Heart right ventricle (tissue), 16 donors: ENCODE measurements around the gene TSPAN18. TPM values are rescaled to one million over a fixed set of nuclear protein-coding genes. Genes with fewer than 3 reads are reported as not detected.

Experiments
- ATAC-seq, 8 donors: fragments of 200-7000 bp; cut with Tn5 transposase; one replicate each; pipeline ENCODE4 v1.9.1; 2020; ENCODE audit warnings: mild to moderate bottlenecking in 8 of 8, moderate library complexity in 8 of 8, moderate number of reproducible peaks in 1 of 8
- DNase-seq, 2 donors: peaks; one replicate each; pipeline ENCODE4 v3.0.0-alpha.2; 2020
- H3K27ac ChIP-seq, 10 donors: fragments of 200-600 bp; sonication (generic) in 2 of 10; one replicate each; pipeline versions ENCODE4 v1.5.0 to v1.8.0; 2020 to 2022; ENCODE audit warnings: mild to moderate bottlenecking in 3 of 10
- H3K27me3 ChIP-seq, 7 donors: fragments of 200-600 bp; one replicate each; pipeline ENCODE4 v1.8.0; 2021 to 2022; ENCODE audit warnings: mild to moderate bottlenecking in 2 of 7
- H3K36me3 ChIP-seq, 9 donors: fragments of 200-600 bp; sonication (generic) in 1 of 9; one replicate each; pipeline versions ENCODE4 v1.5.0 to v1.8.0; 2020 to 2022; ENCODE audit warnings: mild to moderate bottlenecking in 2 of 9
- H3K4me1 ChIP-seq, 9 donors: fragments of 200-600 bp; sonication (generic) in 1 of 9; one replicate each; pipeline versions ENCODE4 v1.5.0 to v1.8.0; 2020 to 2022; ENCODE audit warnings: mild to moderate bottlenecking in 4 of 9
- H3K4me3 ChIP-seq, 10 donors: fragments of 200-600 bp; sonication (generic) in 2 of 10; one replicate each; pipeline versions ENCODE4 v1.5.0 to v1.8.0; 2020 to 2022; ENCODE audit warnings: mild to moderate bottlenecking in 7 of 10, moderate library complexity in 2 of 10
- H3K9me3 ChIP-seq, 11 donors: fragments of 200-600 bp in 10 of 11; sonication (generic) in 2 of 11; one replicate each; pipeline versions ENCODE4 v1.5.0 to v1.8.0; 2013 to 2022; ENCODE audit warnings: mild to moderate bottlenecking in 2 of 11, control low read depth in 1 of 11, moderate library complexity in 1 of 11
- CTCF ChIP-seq, 9 donors: fragments of 200-600 bp; sonication (generic) in 2 of 9; IDR thresholded peaks; one replicate each; pipeline versions ENCODE4 v1.5.0 to v1.8.0; 2021 to 2022; ENCODE audit warnings: antibody characterized with exemption in 9 of 9, mild to moderate bottlenecking in 5 of 9, moderate library complexity in 1 of 9
- WGBS, 2 donors: extraction: QIAGEN DNeasy Blood & Tissue Kit; methylation state at CpG; one replicate each; pipeline ENCODE4 v1.1.7; 2013; ENCODE audit warnings: inconsistent platforms in 1 of 2; 5-methylcytosine and 5-hydroxymethylcytosine counted together
- intact Hi-C, 10 donors: fragments of 100-400 bp; cut with DNase I; formaldehyde crosslinking; loops; one replicate each; pipeline versions ENCODE4 v1.11.1 to v1.14.2; 2022
- polyA plus RNA-seq, 2 donors: library from polyadenylated mRNA; stranded (reverse); fragments of 200-250 nt; gene quantifications; one replicate each; pipeline ENCODE4 v1.2.3, GENCODE V29; 2013
- total RNA-seq, 10 donors: library from RNA; stranded (reverse); fragmentation: NEBNext Ultra II Directional in 3 of 10; extraction: Animal tissue kit (Norgen Biotek cat#: 25700) in 3 of 10; gene quantifications; one replicate each; pipeline versions ENCODE4 v1.2.1 to v1.2.4, GENCODE V29; 2021 to 2023
- donor health status: Arrhythmogenic right ventricular cardiomyopathy.
- donor health status: ischemic (EF 13 %, LVEDD 7.1; RV severe dilation, severe dysfunction).
- donor health status: healthy with polysubstance abuse.
- donor health status: DM: no; HTN: yes; CAD: no.
- donor health status: DM: no; HTN: no; CAD: no.
- donor health status: ischemic (EF 25% LVEDD 6.9; RV normal size, moderate dysfunction).
- donor health status: ischemic (EF 25% LVEDD 5.7; RV mildly dilated, moderate dysfunction).
- donor health status: healthy.
- donor health status: DM: yes; HTN: yes; CAD: no.
- donor health status: Ischemic cardiomyopathy.
- donor health status: ischemic (EF 35%, LVEDD 5.7; RV mildly dilated, moderate dysfunction).
- donor health status: nonischemic (EF 11% LVEDD 7.7; RV severe dilation, severe dysfunction).
- donor health status: DM: yes; HTN: yes; CAD: no.
- donor health status: PGD.
- donor health status: ischemic (EF 29% LVEDD 5.4; RV normal size, mild dysfunction).
- donor health status: nonischemic (EF 23%, LVEDD 6.1; RV moderate dilation, normal function).

Gene TSPAN18
- total and polyA plus RNA-seq, 12 donors: 37.7 to 140 (median 92.9) TPM

- no peaks in the 10 kb centered on the region for H3K9me3 ChIP-seq
- peak overlapping the region in 9 of 10 donors; percentile 45 to 80 (median 68) for H3K27ac ChIP-seq
- H3K36me3 ChIP-seq: peaks cover 0 to 69% (median 8%) of the 10 kb centered on the region in 9 donors
- DNase-seq: no peak
- H3K27me3 ChIP-seq: no peaks in the 10 kb centered on the region
- WGBS, 2 donors: 75 to 77% methylated on average over 10 of the region's 10 CpGs
- no peak for TF ChIP-seq CTCF (IDR thresholded peaks at IDR 0.05)
- intact Hi-C loops: loop anchor here in 2 of 10 donors (10.0 kb wide), 2 partner anchors 352 to 362 kb away; partner anchors contain the start of gene CD82 (in 1 of the 2)
- peaks cover 0 to 52% (median 28%) of the 10 kb centered on the region in 9 donors for H3K4me1 ChIP-seq
- no peak overlapping the region for H3K4me3 ChIP-seq
- ATAC-seq: peak; percentile 26 to 85 (median 68)
Measured at GRCh38 chr11:44916801-44917385, 190.1 kb downstream of the TSPAN18 start.

DNA sequence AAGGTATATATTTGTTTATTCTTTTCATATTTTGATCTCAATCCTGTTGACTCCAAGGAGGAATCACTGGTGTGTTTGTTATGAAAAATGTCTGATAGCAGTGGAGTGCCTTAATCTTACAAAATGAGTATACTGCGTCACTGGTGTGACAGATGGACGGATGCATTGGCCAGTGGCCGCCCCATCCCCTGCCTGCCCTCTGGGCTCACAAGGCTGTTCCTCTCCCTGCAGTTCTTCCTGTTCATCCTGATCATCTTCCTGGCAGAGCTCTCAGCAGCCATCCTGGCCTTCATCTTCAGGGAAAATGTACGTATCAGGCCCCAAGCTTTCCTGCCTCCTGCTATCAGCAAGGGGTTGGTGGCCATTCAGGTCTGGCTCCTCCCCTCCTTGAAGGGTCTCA is 191.0 kb downstream of the TSPAN18 start:
- Histone ChIP-seq H3K27me3 (no peaks in the 10 kb centered on the region), H3K9me3 (no peaks in the 10 kb centered on the region), H3K36me3 (peaks cover 0 to 78% (median 8%) of the 10 kb centered on the region in 9 donors), H3K27ac (no peak overlapping the region), H3K4me1 (peaks cover 0 to 46% (median 21%) of the 10 kb centered on the region in 9 donors), H3K4me3 (no peak overlapping the region)
- no peak for ATAC-seq
- 95 to 98% methylated on average over 4 of the region's 4 CpGs for WGBS, 2 donors
- intact Hi-C loops: loop anchor here in 2 of 10 donors (10.0 kb wide), 2 partner anchors 353 to 363 kb away; partner anchors contain the start of gene CD82 (in 1 of the 2)
- no peak for DNase-seq
- TF ChIP-seq CTCF (IDR thresholded peaks at IDR 0.05): no peak

- DNase-seq: no peak
- Histone ChIP-seq H3K27me3 (no peaks in the 10 kb centered on the region), H3K4me1 (peaks cover 2 to 30% (median 19%) of the 10 kb centered on the region in 9 donors), H3K36me3 (peaks cover 0 to 73% (median 8%) of the 10 kb centered on the region in 9 donors), H3K4me3 (no peak overlapping the region), H3K27ac (no peak overlapping the region), H3K9me3 (no peaks in the 10 kb centered on the region)
- no peak for ATAC-seq
- no peak for TF ChIP-seq CTCF (IDR thresholded peaks at IDR 0.05)
- WGBS, 2 donors: 86 to 91% methylated on average over 7 of the region's 7 CpGs
- intact Hi-C loops: loop anchor here in 2 of 10 donors (10.0 kb wide), 2 partner anchors 374 to 404 kb away; no protein-coding TSS in a partner anchor
Measured at GRCh38 chr11:44920451-44920850, 193.7 kb downstream of the TSPAN18 start.

- H3K4me1 ChIP-seq: peaks cover 5 to 34% (median 14%) of the 10 kb centered on the region in 9 donors
- no peaks in the 10 kb centered on the region for H3K9me3 ChIP-seq
- no peak overlapping the region for H3K27ac ChIP-seq
- no peak overlapping the region for H3K4me3 ChIP-seq
- no peak for ATAC-seq
- TF ChIP-seq CTCF (IDR thresholded peaks at IDR 0.05): no peak
- intact Hi-C loops: loop anchor here in 2 of 10 donors (10.0 kb wide), 2 partner anchors 372 to 402 kb away; no protein-coding TSS in a partner anchor
- WGBS, 2 donors: 82 to 91% methylated on average over 7 of the region's 7 CpGs
- H3K36me3 ChIP-seq: peaks cover 0 to 66% (median 8%) of the 10 kb centered on the region in 9 donors
- no peaks in the 10 kb centered on the region for H3K27me3 ChIP-seq
- no peak for DNase-seq
Measured at GRCh38 chr11:44923115-44923514, 196.4 kb downstream of the TSPAN18 start.
